Small intestine (tissue), 16 donors: ENCODE results near the gene ADAMTSL5. TPM values are rescaled to one million over a fixed set of nuclear protein-coding genes. Genes with fewer than 3 reads are reported as not detected.
A peak's percentile ranks its signal among the peaks of the same experiment; 100 is the strongest.

Source experiments
- DNase-seq, 2 donors: peaks; one replicate each; pipeline versions ENCODE4 v3.0.0 to v3.0.0-alpha.2; 2013
- FAIRE-seq: peaks from 2 replicates; lab custom pipeline; 2012; peaks lifted over from hg19 to GRCh38; lab: Jason Lieb, UNC
- H3K27ac ChIP-seq, 3 donors: one replicate each; pipeline ENCODE4 v1.5.1; 2013; ENCODE audit warnings: low read length in 2 of 3, mild to moderate bottlenecking in 2 of 3, control low read depth in 1 of 3, inconsistent platforms in 1 of 3, low read depth in 1 of 3, moderate library complexity in 1 of 3
- H3K27me3 ChIP-seq, 3 donors: one replicate each; pipeline ENCODE4 v1.6.1; 2013; ENCODE audit warnings: low read length in 3 of 3, inconsistent platforms in 1 of 3; ENCODE audit not compliant: control insufficient read depth in 3 of 3, insufficient read depth in 3 of 3
- H3K36me3 ChIP-seq, 3 donors: one replicate each; pipeline ENCODE4 v1.6.1; 2013; ENCODE audit warnings: low read length in 3 of 3, inconsistent platforms in 1 of 3, low read depth in 1 of 3, mild to moderate bottlenecking in 1 of 3, moderate library complexity in 1 of 3; ENCODE audit not compliant: control insufficient read depth in 3 of 3, insufficient read depth in 2 of 3
- H3K4me1 ChIP-seq, 3 donors: one replicate each; pipeline ENCODE4 v1.6.1; 2013; ENCODE audit warnings: low read length in 2 of 3, inconsistent platforms in 1 of 3, low read depth in 1 of 3, mild to moderate bottlenecking in 1 of 3, moderate library complexity in 1 of 3; ENCODE audit not compliant: control insufficient read depth in 3 of 3, insufficient read depth in 2 of 3
- H3K4me3 ChIP-seq, 3 donors: one replicate each; pipeline ENCODE4 v1.5.1; 2013; ENCODE audit warnings: low read length in 3 of 3, control low read depth in 1 of 3, inconsistent platforms in 1 of 3, low read depth in 1 of 3, mild to moderate bottlenecking in 1 of 3, moderate library complexity in 1 of 3
- H3K9me3 ChIP-seq, 2 donors: one replicate each; pipeline ENCODE4 v1.6.1; 2013; ENCODE audit warnings: low read depth in 1 of 2, low read length in 1 of 2; ENCODE audit not compliant: control insufficient read depth in 2 of 2, insufficient read depth in 1 of 2
- WGBS, 3 donors: extraction: QIAGEN DNeasy Blood & Tissue Kit; methylation state at CpG; one replicate each; pipeline ENCODE4 v1.1.7; 2013; 5-methylcytosine and 5-hydroxymethylcytosine counted together
- long read RNA-seq, 10 donors: transcript quantifications; one replicate each; lab custom pipeline, GENCODE V29; 2026
- polyA plus RNA-seq, 4 donors: library from polyadenylated mRNA; stranded (reverse) in 3 of 4; unstranded in 1 of 4; fragments of 200-250 nt in 3 of 4; fragments of 120-200 nt in 1 of 4; gene quantifications; one replicate each; pipeline versions ENCODE4 v1.2.1 to v1.2.3, GENCODE V29; 2013
- donor health status: healthy with polysubstance abuse.
- donor health status: control.
- donor health status: control.
- donor health status: Bipolar disorder and iron deficiency.
- donor health status: healthy.

The ADAMTSL5 gene, protein sequence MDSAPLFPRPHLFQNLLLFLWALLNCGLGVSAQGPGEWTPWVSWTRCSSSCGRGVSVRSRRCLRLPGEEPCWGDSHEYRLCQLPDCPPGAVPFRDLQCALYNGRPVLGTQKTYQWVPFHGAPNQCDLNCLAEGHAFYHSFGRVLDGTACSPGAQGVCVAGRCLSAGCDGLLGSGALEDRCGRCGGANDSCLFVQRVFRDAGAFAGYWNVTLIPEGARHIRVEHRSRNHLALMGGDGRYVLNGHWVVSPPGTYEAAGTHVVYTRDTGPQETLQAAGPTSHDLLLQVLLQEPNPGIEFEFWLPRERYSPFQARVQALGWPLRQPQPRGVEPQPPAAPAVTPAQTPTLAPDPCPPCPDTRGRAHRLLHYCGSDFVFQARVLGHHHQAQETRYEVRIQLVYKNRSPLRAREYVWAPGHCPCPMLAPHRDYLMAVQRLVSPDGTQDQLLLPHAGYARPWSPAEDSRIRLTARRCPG
- polyA plus RNA-seq = 10 to 100 TPM in 3 of 4 donors, 1 to 10 TPM in 1; 6.4 to 24.8 (median 18.6) TPM
- long read RNA-seq, donor 1 = 0 reads
- long read RNA-seq, donor 2 = 0 reads
- long read RNA-seq, donor 3, partial matches to known transcripts = 0 of 2 reads
- long read RNA-seq, donor 3, other reads (novel, unspliced or antisense) = 0 of 2 reads
- long read RNA-seq, donor 4 = 0 reads
- long read RNA-seq, donor 5 = 0 reads
- long read RNA-seq, donor 6 = 0 reads
- long read RNA-seq, donor 7 = 0 reads
- long read RNA-seq, donor 8 = 0 reads
- long read RNA-seq, donor 9 = 0 reads
- long read RNA-seq, donor 10 = 0 reads

DNA sequence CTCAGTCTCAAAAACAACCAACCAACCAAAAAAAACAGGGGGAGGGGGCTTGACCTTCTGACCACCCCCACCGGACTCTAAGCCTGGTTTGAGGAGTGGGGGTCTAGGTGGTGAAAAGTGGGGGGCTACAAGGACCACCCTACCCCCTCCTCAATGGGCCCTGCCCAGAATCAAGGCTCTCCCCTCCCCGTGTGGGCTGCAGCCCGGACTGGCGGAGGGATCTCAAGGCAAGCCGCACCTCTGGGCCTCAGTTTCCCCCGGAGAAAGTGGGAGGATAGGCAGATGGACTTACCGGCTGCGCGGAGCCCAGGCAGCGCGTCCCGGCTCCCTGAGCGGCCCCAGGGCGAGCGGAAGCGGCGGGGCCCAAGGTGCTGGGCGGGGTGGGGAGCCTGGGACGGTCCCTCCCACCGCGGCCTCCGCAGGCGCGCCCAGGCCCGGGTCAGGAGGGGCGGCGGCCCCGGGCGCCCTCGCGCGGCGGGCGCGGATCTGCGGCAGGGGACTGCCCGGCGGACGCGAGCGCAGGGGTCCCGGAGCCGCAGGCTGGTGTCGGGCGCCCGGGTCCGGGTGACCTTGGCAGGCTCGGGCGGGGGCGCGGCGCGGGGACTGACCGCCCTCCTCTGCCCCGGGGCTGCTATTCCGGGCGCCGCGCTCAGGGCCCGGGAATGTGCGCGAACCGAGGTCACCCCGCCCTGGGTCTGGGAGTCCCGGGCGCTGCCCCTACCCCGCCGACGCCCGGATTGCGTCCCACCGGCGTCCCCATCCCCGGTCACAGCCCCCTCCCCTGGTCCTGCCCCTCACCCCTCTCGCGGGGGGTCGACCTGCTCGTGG, at the start of gene ADAMTSL5:
Gene ADAMTSL5 (minus strand): TSS at position 349 of the 828 bp plus-strand sequence. CDS start 2,076 bp downstream, outside the sequence.
- H3K36me3 ChIP-seq = peaks cover 0 to 9% (median 0%) of the 10 kb centered on the region in 3 donors
- peaks cover 0 to 9% of the 10 kb centered on the region in 2 donors for H3K9me3 ChIP-seq
- DNase-seq = peak; percentile 82 to 90
- FAIRE-seq = no peak
- WGBS, 3 donors = 2 to 4% (median 2%) methylated on average over 32 to 78 of the region's 78 CpGs
- peak within 1 kb of the TSS; percentile 64 to 87 (median 79) for H3K27ac ChIP-seq
- H3K27me3 ChIP-seq = peaks cover 0 to 25% (median 0%) of the 10 kb centered on the region in 3 donors
- H3K4me1 ChIP-seq = peaks cover 0 to 31% (median 2%) of the 10 kb centered on the region in 3 donors
- peak within 1 kb of the TSS; percentile 20 to 95 (median 54) for H3K4me3 ChIP-seq

- 89 to 94% (median 94%) methylated on average over 17 of the region's 17 CpGs for WGBS, 3 donors
These were observed 48.5 kb upstream of the ADAMTSL5 start for GRCh38 chr19:1561236-1561842.

GRCh38 chr19:1560286-1560882, 47.6 kb upstream of the ADAMTSL5 start:
- WGBS, 3 donors = 62 to 85% (median 79%) methylated on average over 22 to 25 of the region's 25 CpGs
- FAIRE-seq (no peak), DNase-seq (no peak)
- Histone ChIP-seq H3K27ac (no peak overlapping the region), H3K4me3 (no peak overlapping the region), H3K36me3 (peaks cover 0 to 65% (median 3%) of the 10 kb centered on the region in 3 donors), H3K27me3 (no peaks in the 10 kb centered on the region), H3K9me3 (no peaks in the 10 kb centered on the region), H3K4me1 (no peaks in the 10 kb centered on the region)

More at GRCh38 chr19:1561236-1561842, 48.5 kb upstream of the ADAMTSL5 start:
- peaks cover 0 to 72% (median 2%) of the 10 kb centered on the region in 3 donors for H3K36me3 ChIP-seq
- no peaks in the 10 kb centered on the region for H3K9me3 ChIP-seq
- peaks cover 0 to 7% (median 4%) of the 10 kb centered on the region in 3 donors for H3K4me1 ChIP-seq
- H3K4me3 ChIP-seq = no peak overlapping the region
- H3K27ac ChIP-seq = no peak overlapping the region
- DNase-seq = no peak
- no peaks in the 10 kb centered on the region for H3K27me3 ChIP-seq
- FAIRE-seq = no peak

DNA sequence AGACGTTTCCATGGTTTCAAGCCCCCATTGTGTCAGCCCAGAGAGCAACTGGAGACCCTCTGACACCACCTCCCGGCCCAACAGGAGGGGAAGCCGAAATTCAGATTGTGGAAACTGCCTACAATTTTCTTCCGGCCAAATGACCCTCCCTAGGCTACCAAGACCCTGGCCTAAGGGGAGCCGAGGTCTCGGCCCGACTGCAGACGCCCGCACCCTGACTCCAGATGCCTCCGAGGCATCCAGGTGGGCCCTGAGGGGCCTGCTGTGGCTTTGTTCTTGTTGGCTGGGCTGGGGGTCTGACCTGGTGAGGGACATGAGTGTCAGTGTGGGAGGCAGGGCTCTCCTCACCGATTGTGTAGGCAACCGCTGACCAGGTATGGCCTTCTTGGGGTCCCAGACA, 45.7 kb upstream of the ADAMTSL5 start:
- Histone ChIP-seq H3K27me3 (no peaks in the 10 kb centered on the region), H3K36me3 (peaks cover 0 to 58% (median 3%) of the 10 kb centered on the region in 3 donors), H3K4me3 (no peak overlapping the region), H3K4me1 (no peaks in the 10 kb centered on the region), H3K27ac (no peak overlapping the region), H3K9me3 (no peaks in the 10 kb centered on the region)
- DNase-seq (no peak), FAIRE-seq (no peak)
- 89 to 93% (median 89%) methylated on average over 12 of the region's 12 CpGs for WGBS, 3 donors

- H3K9me3 ChIP-seq = no peaks in the 10 kb centered on the region
- no peaks in the 10 kb centered on the region for H3K27me3 ChIP-seq
- H3K4me1 ChIP-seq = no peaks in the 10 kb centered on the region
- peaks cover 0 to 45% (median 3%) of the 10 kb centered on the region in 3 donors for H3K36me3 ChIP-seq
- no peak overlapping the region for H3K4me3 ChIP-seq
- FAIRE-seq = no peak
- H3K27ac ChIP-seq = no peak overlapping the region
- WGBS, 3 donors = 97 to 98% (median 98%) methylated on average over 54 to 66 of the region's 66 CpGs
- no peak for DNase-seq
These were observed 43.7 kb upstream of the ADAMTSL5 start for GRCh38 chr19:1556390-1557070.

DNA sequence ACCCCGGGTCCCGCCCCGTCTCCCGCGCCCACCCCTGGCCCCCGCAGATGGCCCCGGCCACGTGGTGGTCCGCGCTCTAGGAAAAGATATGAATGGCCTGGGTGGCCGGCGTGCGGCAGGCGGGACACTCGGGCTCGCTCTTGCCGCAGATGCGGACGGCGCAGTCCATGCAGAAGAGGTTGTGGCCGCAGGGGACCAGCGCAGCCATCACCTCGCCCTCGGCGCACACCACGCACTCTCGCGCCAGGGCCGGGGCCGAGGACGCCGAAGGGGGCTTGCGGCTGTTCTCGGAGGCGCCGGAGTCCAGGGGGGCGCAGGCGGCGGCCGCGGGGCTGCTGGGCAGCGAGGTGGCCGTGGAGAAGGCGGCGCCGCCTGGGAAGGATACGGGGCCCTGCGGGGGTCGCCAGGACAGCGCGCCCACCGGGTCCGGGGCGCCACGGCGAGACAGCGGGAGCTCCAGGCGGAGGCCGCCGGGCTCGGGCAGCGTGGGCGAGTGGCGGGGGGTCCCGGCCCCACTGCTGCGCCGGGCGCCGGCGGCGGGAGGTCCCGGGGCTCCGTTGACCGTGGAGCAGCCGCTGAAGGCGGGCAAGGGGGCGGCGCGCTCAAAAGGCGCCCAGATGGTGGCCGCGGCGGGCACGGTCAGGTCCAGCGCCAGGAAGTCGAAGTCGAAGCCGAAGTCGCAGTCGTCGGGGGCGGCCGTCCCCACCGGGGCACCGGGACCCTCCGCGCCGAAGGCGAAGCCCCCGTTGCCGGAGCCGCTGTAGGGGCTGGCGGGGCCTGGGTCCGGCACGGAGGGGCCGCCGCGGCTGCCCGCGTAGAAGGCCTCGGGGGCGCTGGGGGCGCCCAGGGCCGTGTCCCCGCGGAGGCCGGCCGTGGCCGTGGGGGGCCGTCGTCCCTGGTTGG, 42.9 kb upstream of the ADAMTSL5 start:
- no peaks in the 10 kb centered on the region for H3K27me3 ChIP-seq
- H3K4me1 ChIP-seq = no peaks in the 10 kb centered on the region
- DNase-seq = no peak
- H3K9me3 ChIP-seq = no peaks in the 10 kb centered on the region
- H3K4me3 ChIP-seq = no peak overlapping the region
- FAIRE-seq = no peak
- H3K27ac ChIP-seq = no peak overlapping the region
- H3K36me3 ChIP-seq = peaks cover 0 to 37% (median 3%) of the 10 kb centered on the region in 3 donors
- 96 to 98% (median 98%) methylated on average over 71 to 121 of the region's 121 CpGs for WGBS, 3 donors
